ENCODE measurements around the gene CERT1. TPM values are rescaled to one million over a fixed set of nuclear protein-coding genes. Genes with fewer than 3 reads are reported as not detected.

Gene CERT1
- total and polyA plus RNA-seq, 2 donors (not counting 3 experiments of a cell fraction or from before 2014, with no cell fraction given), result 8.0 to 21.3 TPM

DNA sequence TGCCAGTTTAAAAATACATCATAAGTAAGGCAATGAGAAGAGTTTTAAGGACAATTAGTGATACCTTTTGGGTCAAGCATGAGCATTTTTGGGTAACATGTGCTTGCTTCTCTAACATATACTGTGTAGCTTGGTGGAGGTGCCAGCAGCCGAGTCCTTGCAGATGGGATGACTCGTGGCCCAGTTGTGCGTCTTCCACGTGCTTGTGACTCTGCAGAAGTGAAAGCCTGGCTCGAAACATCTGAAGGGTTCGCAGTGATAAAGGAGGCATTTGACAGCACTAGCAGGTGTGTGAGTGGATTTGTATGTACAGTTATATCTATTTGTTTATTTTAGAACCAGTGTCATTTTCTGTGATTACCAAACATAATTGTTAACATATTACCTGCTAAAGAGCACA is 156.2 kb downstream of the CERT1 start:
- no peak overlapping the region for H2AFZ ChIP-seq (ENCODE audit: low read depth, low read length)
- dilution Hi-C loops (cut with MboI; ENCODE audit: extremely low pct_ligation_motif_present, low sequenced_read_pairs), result no loop called here
- peaks cover 24 to 59% of the 10 kb centered on the region in 2 experiments for H3K36me3 ChIP-seq (ENCODE audit: control insufficient read depth in 2 of 2, extremely low read depth in 1 of 2, insufficient read depth in 2 of 2, low read length in 2 of 2)
- no peaks in the 10 kb centered on the region for H3K9me3 ChIP-seq (replicated peaks; ENCODE audit: control insufficient read depth, insufficient read depth, low read length)
- H3K9ac ChIP-seq (replicated peaks; ENCODE audit: extremely low read depth, insufficient read depth, low read length), result no peak overlapping the region
- H3K4me1 ChIP-seq (ENCODE audit: control insufficient read depth, extremely low read depth, insufficient read depth, low read length), result no peaks in the 10 kb centered on the region
- no peak overlapping the region for H3K4me2 ChIP-seq (ENCODE audit: insufficient read depth, low read length)
- H3K27me3 ChIP-seq (ENCODE audit: control insufficient read depth in 2 of 2, insufficient read depth in 2 of 2, low read length in 2 of 2), result no peaks in the 10 kb centered on the region
- H3K79me2 ChIP-seq (ENCODE audit: control insufficient read depth, insufficient read depth, low read length), result peaks cover 2% of the 10 kb centered on the region
- no peaks in the 10 kb centered on the region for H3K9me1 ChIP-seq (replicated peaks; ENCODE audit: control insufficient read depth, extremely low read depth, insufficient read depth, low read length)
- intact Hi-C loops (cut with micrococcal nuclease), result no loop called here
- no peak overlapping the region for H3K4me3 ChIP-seq (replicated peaks in 1 of 3; ENCODE audit: insufficient read depth in 1 of 3, low read depth in 1 of 3, low read length in 3 of 3)
- POLR2A ChIA-PET, result no interaction called here
- H4K20me1 ChIP-seq (replicated peaks; ENCODE audit: control insufficient read depth, extremely low read depth, insufficient read depth, low read length), result no peaks in the 10 kb centered on the region
- TF ChIP-seq, protein P1, sequence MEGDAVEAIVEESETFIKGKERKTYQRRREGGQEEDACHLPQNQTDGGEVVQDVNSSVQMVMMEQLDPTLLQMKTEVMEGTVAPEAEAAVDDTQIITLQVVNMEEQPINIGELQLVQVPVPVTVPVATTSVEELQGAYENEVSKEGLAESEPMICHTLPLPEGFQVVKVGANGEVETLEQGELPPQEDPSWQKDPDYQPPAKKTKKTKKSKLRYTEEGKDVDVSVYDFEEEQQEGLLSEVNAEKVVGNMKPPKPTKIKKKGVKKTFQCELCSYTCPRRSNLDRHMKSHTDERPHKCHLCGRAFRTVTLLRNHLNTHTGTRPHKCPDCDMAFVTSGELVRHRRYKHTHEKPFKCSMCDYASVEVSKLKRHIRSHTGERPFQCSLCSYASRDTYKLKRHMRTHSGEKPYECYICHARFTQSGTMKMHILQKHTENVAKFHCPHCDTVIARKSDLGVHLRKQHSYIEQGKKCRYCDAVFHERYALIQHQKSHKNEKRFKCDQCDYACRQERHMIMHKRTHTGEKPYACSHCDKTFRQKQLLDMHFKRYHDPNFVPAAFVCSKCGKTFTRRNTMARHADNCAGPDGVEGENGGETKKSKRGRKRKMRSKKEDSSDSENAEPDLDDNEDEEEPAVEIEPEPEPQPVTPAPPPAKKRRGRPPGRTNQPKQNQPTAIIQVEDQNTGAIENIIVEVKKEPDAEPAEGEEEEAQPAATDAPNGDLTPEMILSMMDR (IDR thresholded peaks at IDR 0.05; ENCODE audit: extremely low read depth in 1 of 2, insufficient read depth in 1 of 2, low read depth in 1 of 2, low read length in 2 of 2), result no peak
- CTCF ChIA-PET, result interaction anchor here (1.3 kb wide), 1 partner anchor 326 kb away, joined by 5 read pairs; no protein-coding TSS in a partner anchor
- DNase-seq (ENCODE audit: low read depth, low spot score), result no peak
- FAIRE-seq, result no peak
- H3K27ac ChIP-seq (ENCODE audit: insufficient read depth, low read depth, low read length), result no peak overlapping the region
- no TSS peak for BruUV-seq (replicated peaks)

- dilution Hi-C loops (cut with MboI; ENCODE audit: extremely low pct_ligation_motif_present, low sequenced_read_pairs), result no loop called here
- H4K20me1 ChIP-seq (replicated peaks; ENCODE audit: control insufficient read depth, extremely low read depth, insufficient read depth, low read length), result no peaks in the 10 kb centered on the region
- H2AFZ ChIP-seq (ENCODE audit: low read depth, low read length), result no peak overlapping the region
- no peak overlapping the region for H3K4me3 ChIP-seq (replicated peaks in 1 of 3; ENCODE audit: insufficient read depth in 1 of 3, low read depth in 1 of 3, low read length in 3 of 3)
- H3K4me1 ChIP-seq (ENCODE audit: control insufficient read depth, extremely low read depth, insufficient read depth, low read length), result no peaks in the 10 kb centered on the region
- no peaks in the 10 kb centered on the region for H3K27me3 ChIP-seq (ENCODE audit: control insufficient read depth in 2 of 2, insufficient read depth in 2 of 2, low read length in 2 of 2)
- no peaks in the 10 kb centered on the region for H3K9me1 ChIP-seq (replicated peaks; ENCODE audit: control insufficient read depth, extremely low read depth, insufficient read depth, low read length)
- H3K36me3 ChIP-seq (ENCODE audit: control insufficient read depth in 2 of 2, extremely low read depth in 1 of 2, insufficient read depth in 2 of 2, low read length in 2 of 2), result peaks cover 16 to 61% of the 10 kb centered on the region in 2 experiments
- no peak for DNase-seq (ENCODE audit: low read depth, low spot score)
- no TSS peak for BruUV-seq (replicated peaks)
- no peak overlapping the region for H3K27ac ChIP-seq (ENCODE audit: insufficient read depth, low read depth, low read length)
- H3K9me3 ChIP-seq (replicated peaks; ENCODE audit: control insufficient read depth, insufficient read depth, low read length), result no peaks in the 10 kb centered on the region
- H3K79me2 ChIP-seq (ENCODE audit: control insufficient read depth, insufficient read depth, low read length), result peaks cover 21% of the 10 kb centered on the region
- TF ChIP-seq, protein P1 (IDR thresholded peaks at IDR 0.05; ENCODE audit: extremely low read depth in 1 of 2, insufficient read depth in 1 of 2, low read depth in 1 of 2, low read length in 2 of 2), result no peak
- TF ChIP-seq GATA2 (IDR thresholded peaks at IDR 0.05; ENCODE audit: insufficient read depth, insufficient read length, low read depth, low read length) (no peak), MYC (IDR thresholded peaks at IDR 0.05; ENCODE audit: low read depth, low read length) (no peak), FOS (IDR thresholded peaks at IDR 0.05; ENCODE audit: borderline replicate concordance, insufficient read depth, low read length) (no peak), MAX (IDR thresholded peaks at IDR 0.05; ENCODE audit: insufficient read depth, insufficient read length) (no peak), JUN (IDR thresholded peaks at IDR 0.05; ENCODE audit: borderline replicate concordance, insufficient read depth, insufficient read length, low read depth) (no peak), POLR2AphosphoS5 (IDR thresholded peaks at IDR 0.05; ENCODE audit: insufficient read depth, low read depth, low read length) (no peak), POLR2A (IDR thresholded peaks at IDR 0.05; ENCODE audit: low read depth, low read length) (no peak), EZH2 (IDR thresholded peaks at IDR 0.05; ENCODE audit: borderline replicate concordance, low read depth, low read length, severe bottlenecking) (no peak)
- POLR2A ChIA-PET, result no interaction called here
- no peak overlapping the region for H3K4me2 ChIP-seq (ENCODE audit: insufficient read depth, low read length)
- intact Hi-C loops (cut with micrococcal nuclease), result no loop called here
- no peak for FAIRE-seq
- CTCF ChIA-PET, result interaction anchor here (0.7 to 1.5 kb wide), 5 partner anchors 11 to 330 kb away, joined by 3 to 4 read pairs (median 3); partner anchors contain the start of gene ANKRD31
- no peak overlapping the region for H3K9ac ChIP-seq (replicated peaks; ENCODE audit: extremely low read depth, insufficient read depth, low read length)
Observed at GRCh38 chr5:75351139-75351926, 160.1 kb downstream of the CERT1 start.

Measured in endothelial cell of umbilical vein (primary cell).